Measurements from ENCODE around the gene GABRG3. TPM values are rescaled to one million over a fixed set of nuclear protein-coding genes. Genes with fewer than 3 reads are reported as not detected.

Gene GABRG3
- total and polyA plus RNA-seq, 9 of the 15 experiments (the other 6 are each of a cell fraction or from before 2014, with no cell fraction given): 4.0 to 15.1 (median 11.2) TPM

DNA sequence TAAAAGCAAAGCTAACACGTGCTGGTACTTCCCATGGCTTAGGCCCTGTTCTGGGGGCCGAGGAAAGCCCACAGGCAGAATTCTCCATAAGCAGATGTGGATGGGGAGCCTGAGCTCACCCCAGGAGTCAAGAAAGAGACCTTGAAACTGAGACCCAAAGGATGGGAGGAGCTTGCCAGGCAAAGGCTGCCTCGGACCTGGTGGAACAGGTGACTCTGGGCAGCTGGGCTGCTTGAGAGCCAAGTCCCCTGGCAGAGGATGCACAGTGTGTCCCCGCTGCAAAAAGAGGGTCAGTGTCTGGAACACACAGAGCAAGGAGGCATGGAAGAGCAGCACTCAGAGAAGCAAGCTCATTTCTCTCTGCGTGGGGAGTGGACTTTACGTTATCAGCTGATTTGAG, 528.7 kb downstream of the GABRG3 start:
- Histone ChIP-seq H3K4me1 (replicated peaks in 1 of 2; ENCODE audit: control insufficient read depth in 2 of 2, insufficient read depth in 2 of 2, low read length in 2 of 2) (peaks cover 0 to 6% of the 10 kb centered on the region in 2 experiments; a peak in 3 of 5 replicates), H3K9me1 (ENCODE audit: control insufficient read depth, insufficient read depth, low read length) (no peaks in the 10 kb centered on the region), H2AFZ (ENCODE audit: low read depth, low read length) (no peak overlapping the region), H4K20me1 (replicated peaks; ENCODE audit: control insufficient read depth, insufficient read depth, low read length) (no peaks in the 10 kb centered on the region), H3K36me3 (ENCODE audit: control insufficient read depth, insufficient read depth, low read length) (no peaks in the 10 kb centered on the region), H3K9me3 (replicated peaks; ENCODE audit: control insufficient read depth, insufficient read depth, low read depth, low read length) (no peaks in the 10 kb centered on the region), H3K4me2 (ENCODE audit: insufficient read depth, low read length) (no peak overlapping the region), H3K9ac (ENCODE audit: insufficient read depth in 1 of 2, low read depth in 2 of 2, low read length in 2 of 2) (no peak overlapping the region), H3K27ac (ENCODE audit: extremely low read depth, low read depth, low read length) (no peak overlapping the region), H3K27me3 (ENCODE audit: control insufficient read depth in 2 of 2, insufficient read depth in 2 of 2, low read length in 2 of 2) (no peaks in the 10 kb centered on the region), H3K79me2 (ENCODE audit: control insufficient read depth, insufficient read depth, low read length) (no peaks in the 10 kb centered on the region), H3K4me3 (no peak overlapping the region)
- TF ChIP-seq ETV1 (tag; conservative IDR thresholded peaks at IDR 0.05; ENCODE audit: low read depth): no peak
- TF ChIP-seq HNRNPL (IDR thresholded peaks at IDR 0.05; ENCODE audit: low read depth, low read length): no peak
- no peak for TF ChIP-seq SRSF9 (IDR thresholded peaks at IDR 0.05; ENCODE audit: borderline replicate concordance, low read depth, low read length)
- no peak for TF ChIP-seq E2F5 (CRISPR knock-in tag; IDR thresholded peaks at IDR 0.05)
- no peak for TF ChIP-seq CBFB (CRISPR knock-in tag; IDR thresholded peaks at IDR 0.05)
- TF ChIP-seq HSF4 (CRISPR knock-in tag; IDR thresholded peaks at IDR 0.05; ENCODE audit: borderline replicate concordance): no peak
- TF ChIP-seq, protein P1, sequence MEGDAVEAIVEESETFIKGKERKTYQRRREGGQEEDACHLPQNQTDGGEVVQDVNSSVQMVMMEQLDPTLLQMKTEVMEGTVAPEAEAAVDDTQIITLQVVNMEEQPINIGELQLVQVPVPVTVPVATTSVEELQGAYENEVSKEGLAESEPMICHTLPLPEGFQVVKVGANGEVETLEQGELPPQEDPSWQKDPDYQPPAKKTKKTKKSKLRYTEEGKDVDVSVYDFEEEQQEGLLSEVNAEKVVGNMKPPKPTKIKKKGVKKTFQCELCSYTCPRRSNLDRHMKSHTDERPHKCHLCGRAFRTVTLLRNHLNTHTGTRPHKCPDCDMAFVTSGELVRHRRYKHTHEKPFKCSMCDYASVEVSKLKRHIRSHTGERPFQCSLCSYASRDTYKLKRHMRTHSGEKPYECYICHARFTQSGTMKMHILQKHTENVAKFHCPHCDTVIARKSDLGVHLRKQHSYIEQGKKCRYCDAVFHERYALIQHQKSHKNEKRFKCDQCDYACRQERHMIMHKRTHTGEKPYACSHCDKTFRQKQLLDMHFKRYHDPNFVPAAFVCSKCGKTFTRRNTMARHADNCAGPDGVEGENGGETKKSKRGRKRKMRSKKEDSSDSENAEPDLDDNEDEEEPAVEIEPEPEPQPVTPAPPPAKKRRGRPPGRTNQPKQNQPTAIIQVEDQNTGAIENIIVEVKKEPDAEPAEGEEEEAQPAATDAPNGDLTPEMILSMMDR (IDR thresholded peaks at IDR 0.05 in 2 of 3, conservative IDR thresholded peaks at IDR 0.05 in 1 of 3; ENCODE audit: insufficient read depth in 2 of 3, low read depth in 1 of 3, low read length in 3 of 3): no peak
- no peak for TF ChIP-seq KLF1 (tag; IDR thresholded peaks at IDR 0.05)
- TF ChIP-seq WHSC1 (IDR thresholded peaks at IDR 0.05; ENCODE audit: low read length): no peak
- no peak for TF ChIP-seq ZNF644 (tag; IDR thresholded peaks at IDR 0.05; ENCODE audit: low read depth)
- no peak for TF ChIP-seq CXXC5 (CRISPR knock-in tag; IDR thresholded peaks at IDR 0.05)
- no peak for TF ChIP-seq BRF1 (IDR thresholded peaks at IDR 0.05; ENCODE audit: borderline replicate concordance, extremely low read depth, insufficient read length)
- TF ChIP-seq HNRNPH1 (optimal IDR thresholded peaks at IDR 0.05; ENCODE audit: low read depth, low read length): no peak
- TF ChIP-seq ZNF57 (CRISPR knock-in tag; IDR thresholded peaks at IDR 0.05): no peak
- TF ChIP-seq ZFP1 (CRISPR knock-in tag; IDR thresholded peaks at IDR 0.05): no peak
- no peak for TF ChIP-seq ZNF785 (CRISPR knock-in tag; IDR thresholded peaks at IDR 0.05)
- no peak for TF ChIP-seq CC2D1A (IDR thresholded peaks at IDR 0.05)
- no peak for DNase-seq (ENCODE audit: extremely low read depth in 1 of 4, low spot score in 3 of 4)
- POLR2A ChIA-PET: interaction anchor here (0.6 to 1.1 kb wide), 2 partner anchors 59 to 187 kb away, joined by 3 read pairs; no protein-coding TSS in a partner anchor
- 14% methylated on average over 6 of the region's 6 CpGs for WGBS (ENCODE audit: insufficient coverage, low coverage, missing lambda C conversion rate)
- no peak for FAIRE-seq
- CTCF ChIA-PET (ENCODE audit: low intra/inter-chr PET ratio): no interaction called here
- in situ Hi-C loops (cut with MboI) (no loop called here), intact Hi-C loops (cut with micrococcal nuclease) (loop anchor here (10.0 kb wide), 1 partner anchor 115 kb away; no protein-coding TSS in a partner anchor)
- no TSS peak for BruUV-seq (replicated peaks)
- no peak for ATAC-seq

All from K562 (cell line).